ENCODE measurements around the gene CD160. TPM values are rescaled to one million over a fixed set of nuclear protein-coding genes. Genes with fewer than 3 reads are reported as not detected.

The CD160 gene
- total RNA-seq: under 0.01 TPM in 1 of 2 replicates, not detected in the other

GRCh38 chr1:145719230-145720079 lies at the start of gene CD160:
CD160 (plus strand) TSS chr1:145719499; CDS start chr1:145728328, 8,829 bp downstream.

GRCh38 chr1:145707183-145707867 lies 12.0 kb upstream of the CD160 start, which contains the start of gene PDZK1:
PDZK1 (minus strand) TSS chr1:145707368; CDS start chr1:145688021, 19,347 bp downstream.

Other genes starting within 250 kb of the CD160 start
- gene GPR89A, start 111.5 kb upstream of the CD160 start, total RNA-seq: 32.2 and 32.3 TPM in 2 replicates
- gene PDZK1, start 12.1 kb upstream of the CD160 start, total RNA-seq: 190 and 204 TPM in 2 replicates
- 10.5 and 11.8 TPM in 2 replicates for gene RNF115, start 104.6 kb downstream of the CD160 start, total RNA-seq
- gene POLR3C, start 104.7 kb downstream of the CD160 start, total RNA-seq: 36.2 and 41.6 TPM in 2 replicates
- gene NUDT17, start 126.1 kb downstream of the CD160 start, total RNA-seq: 2.7 and 3.0 TPM in 2 replicates
- 35.4 and 41.2 TPM in 2 replicates for gene PIAS3, start 139.6 kb downstream of the CD160 start, total RNA-seq
- 2.0 and 7.9 TPM in 2 replicates for gene ANKRD35, start 166.4 kb downstream of the CD160 start, total RNA-seq
- gene ITGA10, start 190.6 kb downstream of the CD160 start, total RNA-seq: 0.33 and 0.79 TPM in 2 replicates
- 29.1 and 30.7 TPM in 2 replicates for gene PEX11B, start 199.2 kb downstream of the CD160 start, total RNA-seq
- 46.7 and 84.0 TPM in 2 replicates for gene RBM8A, start 208.0 kb downstream of the CD160 start, total RNA-seq
- gene LIX1L, start 238.5 kb downstream of the CD160 start, total RNA-seq: 7.9 and 12.5 TPM in 2 replicates
- 0.22 and 0.39 TPM in 2 replicates for gene ANKRD34A, start 245.1 kb downstream of the CD160 start, total RNA-seq
- gene POLR3GL, start 245.2 kb downstream of the CD160 start, total RNA-seq: 5.5 and 6.8 TPM in 2 replicates

Data from placental epithelial cell (primary cell).